ENCODE data around the gene HTT. TPM values are rescaled to one million over a fixed set of nuclear protein-coding genes. Genes with fewer than 3 reads are reported as not detected.

Gene HTT
- total RNA-seq, 1 donor from 2014 or later: 65.2 TPM

GRCh38 chr4:3240936-3241522 lies 166.5 kb downstream of the HTT start:
- no peaks in the 10 kb centered on the region for H3K27me3 ChIP-seq (ENCODE audit: insufficient read depth, low read length)
- H3K4me3 ChIP-seq (ENCODE audit: insufficient read depth, low read depth, low read length): no peak overlapping the region
- H2AFZ ChIP-seq (ENCODE audit: low read depth, low read length): no peak overlapping the region
- no peak overlapping the region for H3K27ac Mint-ChIP-seq (ENCODE audit: unreplicated experiment)
- no peak for TF ChIP-seq CTCF (IDR thresholded peaks at IDR 0.05; ENCODE audit: insufficient read depth, low read depth, low read length)
- no peak for TF ChIP-seq EZH2 (IDR thresholded peaks at IDR 0.05; ENCODE audit: insufficient read depth, low read length)
- no peaks in the 10 kb centered on the region for H3K9me3 Mint-ChIP-seq (ENCODE audit: unreplicated experiment)
- H3K27ac ChIP-seq (ENCODE audit: low read depth, low read length): no peak overlapping the region
- FAIRE-seq (no peak), DNase-seq (ENCODE audit: low read depth) (no peak)
- no peaks in the 10 kb centered on the region for H3K4me1 ChIP-seq (ENCODE audit: insufficient read depth, low read length)
- H3K4me1 Mint-ChIP-seq (ENCODE audit: low read depth, unreplicated experiment): no peaks in the 10 kb centered on the region
- no peak overlapping the region for H3K9ac ChIP-seq (ENCODE audit: low read length)
- H3K36me3 ChIP-seq (ENCODE audit: insufficient read depth, low read length): peaks cover 2% of the 10 kb centered on the region
- H3K79me2 ChIP-seq (ENCODE audit: insufficient read depth, low read length): no peaks in the 10 kb centered on the region
- peaks cover 14% of the 10 kb centered on the region for H4K20me1 ChIP-seq (ENCODE audit: insufficient read depth, low read length)
- H3K4me2 ChIP-seq (ENCODE audit: low read length): no peak overlapping the region
- H3K27me3 Mint-ChIP-seq (ENCODE audit: low read depth, unreplicated experiment): no peaks in the 10 kb centered on the region
- H3K9me3 ChIP-seq (ENCODE audit: insufficient read depth, low read depth, low read length): no peaks in the 10 kb centered on the region
- H3K36me3 Mint-ChIP-seq (ENCODE audit: low read depth, unreplicated experiment): peaks cover 15% of the 10 kb centered on the region
- H3K4me3 Mint-ChIP-seq (ENCODE audit: unreplicated experiment): no peak overlapping the region

GRCh38 chr4:3241898-3242524 lies 167.5 kb downstream of the HTT start:
- Histone ChIP-seq H3K4me3 (ENCODE audit: insufficient read depth, low read depth, low read length) (no peak overlapping the region), H3K36me3 (ENCODE audit: insufficient read depth, low read length) (peaks cover 2% of the 10 kb centered on the region), H3K79me2 (ENCODE audit: insufficient read depth, low read length) (no peaks in the 10 kb centered on the region), H3K27me3 (ENCODE audit: insufficient read depth, low read length) (no peaks in the 10 kb centered on the region), H2AFZ (ENCODE audit: low read depth, low read length) (no peak overlapping the region), H3K9ac (ENCODE audit: low read length) (no peak overlapping the region), H3K4me1 (ENCODE audit: insufficient read depth, low read length) (no peaks in the 10 kb centered on the region), H3K9me3 (ENCODE audit: insufficient read depth, low read depth, low read length) (no peaks in the 10 kb centered on the region), H3K27ac (ENCODE audit: low read depth, low read length) (no peak overlapping the region), H3K4me2 (ENCODE audit: low read length) (no peak overlapping the region), H4K20me1 (ENCODE audit: insufficient read depth, low read length) (peaks cover 14% of the 10 kb centered on the region)
- no peak for TF ChIP-seq EZH2 (IDR thresholded peaks at IDR 0.05; ENCODE audit: insufficient read depth, low read length)
- TF ChIP-seq CTCF (IDR thresholded peaks at IDR 0.05; ENCODE audit: insufficient read depth, low read depth, low read length): no peak
- Mint-ChIP-seq H3K9me3 (ENCODE audit: unreplicated experiment) (no peaks in the 10 kb centered on the region), H3K27ac (ENCODE audit: unreplicated experiment) (no peak overlapping the region), H3K4me1 (ENCODE audit: low read depth, unreplicated experiment) (no peaks in the 10 kb centered on the region), H3K27me3 (ENCODE audit: low read depth, unreplicated experiment) (no peaks in the 10 kb centered on the region), H3K36me3 (ENCODE audit: low read depth, unreplicated experiment) (peaks cover 15% of the 10 kb centered on the region), H3K4me3 (ENCODE audit: unreplicated experiment) (no peak overlapping the region)
- no peak for FAIRE-seq
- DNase-seq (ENCODE audit: low read depth): no peak

All from astrocyte (in vitro differentiated cells and primary cell).